PC-9 (cell line): Measurements from ENCODE around the gene SMG9. TPM values are rescaled to one million over a fixed set of nuclear protein-coding genes. Genes with fewer than 3 reads are reported as not detected.

Experiments used
- BruUV-seq: library from RNA; stranded (reverse); fragments of 400-500 nt; replicated peaks from 2 replicates; lab custom pipeline; 2021; lab: Mats Ljungman, UMichigan
- CTCF ChIA-PET: fragments of 300-600 bp; sonication (Branson Sonifier 250); formaldehyde crosslinking; loops from one replicate; lab custom pipeline; 2022; ENCODE audit warnings: antibody characterized with exemption; lab: Charles Lee
- POLR2A ChIA-PET: fragments of 300-600 bp; sonication (Branson Sonifier 250); formaldehyde crosslinking; loops from one replicate; lab custom pipeline; 2022; ENCODE audit warnings: antibody characterized with exemption; ENCODE audit not compliant: unreplicated experiment; lab: Charles Lee
- DNase-seq, 2 experiments: peaks; one replicate each; pipeline versions ENCODE4 v3.0.0 to v3.0.0-alpha.2; 2015 to 2022; ENCODE audit warnings: mixed read lengths in 1 of 2
- H2AFZ ChIP-seq: fragments of 200-600 bp; sonication (generic); 2 replicates; pipeline ENCODE4 v1.8.1; 2017; ENCODE audit warnings: antibody characterized with exemption
- H3F3A ChIP-seq: fragments of 200-600 bp; sonication (generic); 2 replicates; pipeline ENCODE4 v1.8.1; 2017; ENCODE audit warnings: antibody characterized with exemption, mild to moderate bottlenecking, low read depth; ENCODE audit not compliant: insufficient read depth
- H3K27ac ChIP-seq: fragments of 200-600 bp; sonication (generic); 2 replicates; pipeline ENCODE4 v1.6.1; 2016; ENCODE audit warnings: mixed run types
- H3K27me3 ChIP-seq: fragments of 200-600 bp; sonication (generic); 2 replicates; pipeline ENCODE4 v1.6.1; 2016; ENCODE audit warnings: low read depth, mixed run types; ENCODE audit not compliant: insufficient read depth
- H3K36me3 ChIP-seq: fragments of 200-600 bp; sonication (generic); 2 replicates; pipeline ENCODE4 v1.6.1; 2016; ENCODE audit warnings: low read depth, mixed run types
- H3K4me1 ChIP-seq: fragments of 200-600 bp; sonication (generic); replicated peaks from 2 replicates; pipeline ENCODE4 v1.6.1; 2016; ENCODE audit warnings: mixed run types; ENCODE audit not compliant: insufficient read depth
- H3K4me2 ChIP-seq: fragments of 200-600 bp; sonication (generic); 2 replicates; pipeline ENCODE4 v1.6.1; 2017; ENCODE audit warnings: mixed run types
- H3K4me3 ChIP-seq: fragments of 200-600 bp; sonication (generic); 2 replicates; pipeline ENCODE4 v1.6.1; 2016; ENCODE audit warnings: mixed run types
- H3K79me2 ChIP-seq: fragments of 200-600 bp; sonication (generic); 2 replicates; pipeline ENCODE4 v1.6.1; 2017; ENCODE audit warnings: low read depth, mixed run types
- H3K9me2 ChIP-seq: fragments of 200-600 bp; sonication (generic); 2 replicates; pipeline ENCODE4 v1.8.1; 2017; ENCODE audit warnings: mild to moderate bottlenecking; ENCODE audit not compliant: insufficient read depth
- H3K9me3 ChIP-seq: fragments of 200-600 bp; sonication (generic); 2 replicates; pipeline ENCODE4 v1.8.1; 2016; ENCODE audit warnings: low read depth; ENCODE audit not compliant: insufficient read depth
- H4K20me1 ChIP-seq: fragments of 200-600 bp; sonication (generic); 2 replicates; pipeline ENCODE4 v1.8.1; 2017; ENCODE audit not compliant: insufficient read depth
- EZH2 ChIP-seq: fragments of 200-600 bp; sonication (generic); IDR thresholded peaks from 2 replicates; pipeline ENCODE4 v1.8.0; 2017; ENCODE audit warnings: antibody characterized with exemption, low read depth
- intact Hi-C: fragments of 100-400 bp; cut with micrococcal nuclease; formaldehyde crosslinking; loops from one replicate; pipeline ENCODE4 v1.10.0; 2022; ENCODE audit not compliant: unreplicated experiment
- total RNA-seq: library from RNA; stranded (reverse); gene quantifications from 2 replicates; pipeline ENCODE4 v1.2.3, GENCODE V29; 2021
- TF ChIP-seq, protein P1 (sequence below): fragments of 200-600 bp; sonication (generic); conservative IDR thresholded peaks from 2 replicates; pipeline ENCODE4 v1.6.1; 2017; ENCODE audit warnings: mixed run types, antibody characterized with exemption, mild to moderate bottlenecking, moderate library complexity

The SMG9 gene
- total RNA-seq, 1 experiment from 2014 or later, result 76.8 TPM

DNA sequence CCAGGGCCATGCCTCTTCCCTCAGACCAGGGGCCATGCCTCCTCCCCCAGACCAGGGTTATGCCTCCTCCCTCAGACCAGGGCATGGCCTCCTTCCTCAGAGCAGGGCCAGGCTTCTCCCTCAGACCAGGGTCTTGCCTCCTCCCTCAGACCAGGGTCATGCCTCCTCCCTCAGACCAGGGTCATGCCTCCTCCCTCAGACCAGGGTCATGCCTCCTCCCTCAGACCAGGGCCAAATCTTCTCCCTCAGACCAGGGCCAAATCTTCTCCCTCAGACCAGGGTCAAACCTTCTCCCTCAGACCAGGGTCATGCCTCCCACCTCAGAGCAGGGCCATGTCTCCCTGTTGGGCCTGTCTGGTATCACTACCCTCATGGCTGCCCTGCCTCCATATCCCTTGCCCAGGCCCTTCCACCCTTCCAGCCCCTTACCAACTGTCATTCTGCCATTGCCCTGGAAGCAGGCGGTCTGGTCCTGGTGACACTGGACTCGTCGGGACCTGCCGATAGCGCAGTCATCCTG, 43.3 kb upstream of the SMG9 start:
- BruUV-seq, result no TSS peak
- Histone ChIP-seq H3K4me2 (peak overlapping the region; percentile 98), H3K79me2 (no peaks in the 10 kb centered on the region), H3F3A (peaks cover 14% of the 10 kb centered on the region), H4K20me1 (no peaks in the 10 kb centered on the region; the same call in 1 of the 2 replicates), H3K36me3 (no peaks in the 10 kb centered on the region), H3K4me3 (peak overlapping the region; percentile 63), H3K27me3 (no peaks in the 10 kb centered on the region), H3K9me2 (no peaks in the 10 kb centered on the region), H2AFZ (peak overlapping the region; percentile 80), H3K4me1 (peaks cover 16% of the 10 kb centered on the region), H3K27ac (no peak overlapping the region), H3K9me3 (no peaks in the 10 kb centered on the region)
- intact Hi-C loops, result loop anchor here (5.0 kb wide), 1 partner anchor 266 kb away; the partner anchor contains the start of gene ZNF575
- POLR2A ChIA-PET, result no interaction called here
- TF ChIP-seq EZH2, result no peak
- TF ChIP-seq, protein P1, sequence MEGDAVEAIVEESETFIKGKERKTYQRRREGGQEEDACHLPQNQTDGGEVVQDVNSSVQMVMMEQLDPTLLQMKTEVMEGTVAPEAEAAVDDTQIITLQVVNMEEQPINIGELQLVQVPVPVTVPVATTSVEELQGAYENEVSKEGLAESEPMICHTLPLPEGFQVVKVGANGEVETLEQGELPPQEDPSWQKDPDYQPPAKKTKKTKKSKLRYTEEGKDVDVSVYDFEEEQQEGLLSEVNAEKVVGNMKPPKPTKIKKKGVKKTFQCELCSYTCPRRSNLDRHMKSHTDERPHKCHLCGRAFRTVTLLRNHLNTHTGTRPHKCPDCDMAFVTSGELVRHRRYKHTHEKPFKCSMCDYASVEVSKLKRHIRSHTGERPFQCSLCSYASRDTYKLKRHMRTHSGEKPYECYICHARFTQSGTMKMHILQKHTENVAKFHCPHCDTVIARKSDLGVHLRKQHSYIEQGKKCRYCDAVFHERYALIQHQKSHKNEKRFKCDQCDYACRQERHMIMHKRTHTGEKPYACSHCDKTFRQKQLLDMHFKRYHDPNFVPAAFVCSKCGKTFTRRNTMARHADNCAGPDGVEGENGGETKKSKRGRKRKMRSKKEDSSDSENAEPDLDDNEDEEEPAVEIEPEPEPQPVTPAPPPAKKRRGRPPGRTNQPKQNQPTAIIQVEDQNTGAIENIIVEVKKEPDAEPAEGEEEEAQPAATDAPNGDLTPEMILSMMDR, result no peak
- CTCF ChIA-PET, result interaction anchor here (0.5 kb wide), 1 partner anchor 930 kb away, joined by 3 read pairs; no protein-coding TSS in a partner anchor
- no peak for DNase-seq

GRCh38 chr19:43797556-43797955, 42.8 kb upstream of the SMG9 start:
- Histone ChIP-seq H3K27ac (no peak overlapping the region), H3K9me3 (no peaks in the 10 kb centered on the region), H2AFZ (no peak overlapping the region), H3K4me1 (peaks cover 16% of the 10 kb centered on the region), H3K4me2 (peak overlapping the region; percentile 98; the same call in 1 of the 2 replicates), H3K36me3 (no peaks in the 10 kb centered on the region), H3K27me3 (no peaks in the 10 kb centered on the region), H3K79me2 (no peaks in the 10 kb centered on the region), H3K9me2 (no peaks in the 10 kb centered on the region), H4K20me1 (no peaks in the 10 kb centered on the region; the same call in 1 of the 2 replicates), H3K4me3 (no peak overlapping the region), H3F3A (peaks cover 14% of the 10 kb centered on the region)
- ChIA-PET POLR2A (no interaction called here), CTCF (interaction anchor here (0.5 kb wide), 2 partner anchors 59 to 930 kb away, joined by 3 read pairs; no protein-coding TSS in a partner anchor)
- intact Hi-C loops, result loop anchor here (5.0 kb wide), 1 partner anchor 265 kb away; the partner anchor contains the start of gene ZNF575
- BruUV-seq, result no TSS peak
- DNase-seq, result no peak
- TF ChIP-seq, protein P1, result no peak
- TF ChIP-seq EZH2, result no peak

GRCh38 chr19:43797118-43797517, 42.4 kb upstream of the SMG9 start:
- BruUV-seq, result no TSS peak
- no peaks in the 10 kb centered on the region; the same call in 1 of the 2 replicates for H4K20me1 ChIP-seq
- no peaks in the 10 kb centered on the region for H3K36me3 ChIP-seq
- no peak overlapping the region for H3K27ac ChIP-seq
- no peaks in the 10 kb centered on the region for H3K27me3 ChIP-seq
- H2AFZ ChIP-seq, result no peak overlapping the region
- H3F3A ChIP-seq, result peaks cover 14% of the 10 kb centered on the region
- H3K4me2 ChIP-seq, result no peak overlapping the region
- no peaks in the 10 kb centered on the region for H3K79me2 ChIP-seq
- TF ChIP-seq, protein P1, result no peak
- no peak for TF ChIP-seq EZH2
- no peak overlapping the region for H3K4me3 ChIP-seq
- intact Hi-C loops, result loop anchor here (5.0 kb wide), 1 partner anchor 265 kb away; the partner anchor contains the start of gene ZNF575
- no peaks in the 10 kb centered on the region for H3K9me2 ChIP-seq
- H3K4me1 ChIP-seq, result peaks cover 16% of the 10 kb centered on the region
- POLR2A ChIA-PET, result no interaction called here
- no peaks in the 10 kb centered on the region for H3K9me3 ChIP-seq
- CTCF ChIA-PET, result interaction anchor here (0.5 kb wide), 1 partner anchor 58 kb away, joined by 3 read pairs; no protein-coding TSS in a partner anchor
- no peak for DNase-seq
